LNCaP clone FGC (cell line): ENCODE measurements around the gene CREB5.

Experiments used
- DNase-seq: peaks from one replicate; pipeline ENCODE4 v3.0.0-alpha.2; 2011; ENCODE audit warnings: low read depth
- H3K4me3 ChIP-seq: 2 replicates; pipeline ENCODE4 v1.5.1; 2011; ENCODE audit warnings: mild to moderate bottlenecking, low read depth, low read length, control low read depth
- CTCF ChIP-seq: IDR thresholded peaks from 2 replicates; pipeline ENCODE4 v1.5.1; 2012; ENCODE audit warnings: mild to moderate bottlenecking; ENCODE audit not compliant: control insufficient read depth, insufficient read depth; ENCODE audit errors: extremely low read depth

The CREB5 gene

GRCh38 chr7:28447071-28447470 lies 34.8 kb downstream of the CREB5 start:
- TF ChIP-seq CTCF: no peak
- DNase-seq: no peak
- no peak overlapping the region for H3K4me3 ChIP-seq

- TF ChIP-seq CTCF: no peak
- no peak overlapping the region for H3K4me3 ChIP-seq
- no peak for DNase-seq
Observed at GRCh38 chr7:28448708-28449107, 36.4 kb downstream of the CREB5 start.

DNA sequence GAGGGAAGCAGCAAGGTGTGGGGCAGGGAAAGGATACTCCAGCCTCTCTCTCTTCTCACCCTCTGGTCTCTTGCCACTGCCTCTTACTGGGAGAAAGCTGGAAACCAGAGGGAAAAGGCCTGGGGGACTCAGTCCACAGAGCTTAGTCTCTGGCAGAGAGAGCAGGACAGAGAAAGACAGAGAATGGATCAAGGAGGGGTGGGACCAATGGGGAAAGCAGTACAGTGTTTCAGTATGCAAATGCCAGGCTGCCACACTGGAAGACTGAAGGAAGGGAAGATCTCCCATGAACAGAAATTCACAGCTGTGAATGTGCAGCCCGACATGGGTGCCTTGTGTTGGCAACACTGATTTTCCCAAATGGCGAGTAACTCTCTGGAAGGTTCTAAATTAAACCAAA lies 40.4 kb downstream of the CREB5 start:
- DNase-seq: no peak
- no peak overlapping the region for H3K4me3 ChIP-seq
- TF ChIP-seq CTCF: no peak

- no peak for TF ChIP-seq CTCF
- no peak overlapping the region for H3K4me3 ChIP-seq
- DNase-seq: no peak
Observed at GRCh38 chr7:28455486-28455885, 43.2 kb downstream of the CREB5 start.

- TF ChIP-seq CTCF: no peak
- no peak overlapping the region for H3K4me3 ChIP-seq
- DNase-seq: no peak
Observed at GRCh38 chr7:28456044-28456443, 43.7 kb downstream of the CREB5 start.

DNA sequence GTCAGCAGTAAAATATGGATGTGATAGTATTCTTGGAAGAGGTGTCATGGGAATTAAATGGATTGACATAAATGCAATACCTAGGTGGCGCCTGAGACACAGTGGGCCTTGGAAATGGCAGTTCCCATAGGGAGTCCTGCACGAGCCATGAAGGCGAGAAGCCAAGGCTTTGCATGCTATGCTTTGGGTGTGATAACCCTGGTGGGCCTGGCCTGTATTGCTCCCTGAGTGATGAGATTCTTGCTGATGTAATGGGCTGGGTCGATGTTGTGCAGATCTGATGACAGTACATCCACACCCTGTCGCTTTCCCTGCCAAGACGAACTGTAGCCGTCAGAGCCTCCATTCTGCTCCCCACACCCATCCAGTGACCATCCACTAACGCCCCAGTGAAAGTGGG lies 46.4 kb downstream of the CREB5 start:
- no peak for DNase-seq
- no peak overlapping the region for H3K4me3 ChIP-seq
- peak; percentile 21 for TF ChIP-seq CTCF

GRCh38 chr7:28459306-28459705 lies 47.0 kb downstream of the CREB5 start:
- H3K4me3 ChIP-seq: no peak overlapping the region
- no peak for TF ChIP-seq CTCF
- no peak for DNase-seq
